Erythroblast (primary cell): ENCODE results near the gene CHMP5.

ENCODE experiments used
- DNase-seq, 2 experiments: peaks; one replicate each; lab custom pipeline; 2025; lab: John Stamatoyannopoulos, UW
- GATA1 ChIP-seq: IDR thresholded peaks from 2 replicates; pipeline ENCODE4 v1.6.1; 2011; ENCODE audit warnings: low read depth, mild to moderate bottlenecking, control low read depth, low read length, moderate library complexity
- POLR2A ChIP-seq: IDR thresholded peaks from 2 replicates; pipeline ENCODE4 v1.6.1; 2011; ENCODE audit warnings: mild to moderate bottlenecking, low read length

The CHMP5 gene

DNA sequence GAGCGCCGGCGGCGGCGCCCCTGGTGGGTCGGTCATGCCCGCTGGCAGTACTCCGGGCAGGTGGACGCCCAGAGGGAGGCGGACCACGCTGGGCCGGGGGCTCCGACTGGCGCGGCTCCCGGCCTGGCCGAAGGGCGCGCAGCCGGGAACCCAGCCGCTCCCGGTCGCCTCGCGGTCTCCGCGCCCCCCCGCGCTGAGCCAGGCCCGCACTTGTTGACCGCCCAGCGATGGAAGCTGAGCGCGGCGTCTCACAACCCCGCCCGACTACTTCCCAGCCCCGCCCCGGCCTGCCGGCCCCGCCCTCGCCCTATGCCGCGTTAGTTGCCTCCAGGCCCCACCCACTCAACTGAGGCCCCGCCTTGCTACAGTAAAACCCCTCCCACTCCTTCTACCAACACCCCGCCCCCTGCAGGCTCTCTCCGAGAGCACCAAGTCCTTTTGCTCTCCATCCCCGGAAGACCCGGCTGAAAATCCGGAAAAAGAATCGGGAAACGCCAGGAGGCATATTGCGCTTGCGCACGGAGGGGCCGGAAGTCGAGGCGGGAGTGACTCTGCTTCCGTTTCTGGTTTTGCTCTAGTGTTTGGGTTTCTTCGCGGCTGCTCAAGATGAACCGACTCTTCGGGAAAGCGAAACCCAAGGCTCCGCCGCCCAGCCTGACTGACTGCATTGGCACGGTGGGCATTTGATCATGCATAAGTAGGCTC lies at the start of gene CHMP5, which contains the start of gene BAG1:
TSS of gene CHMP5 (plus strand) at position 577 of the 705 bp plus-strand sequence. CDS start at position 607, 30 bp downstream.
TSS of gene BAG1 (minus strand) at position 236 of the 705 bp plus-strand sequence.
- TF ChIP-seq GATA1 (no peak), POLR2A (peak; percentile 75)
- DNase-seq = peak; percentile 99

DNA sequence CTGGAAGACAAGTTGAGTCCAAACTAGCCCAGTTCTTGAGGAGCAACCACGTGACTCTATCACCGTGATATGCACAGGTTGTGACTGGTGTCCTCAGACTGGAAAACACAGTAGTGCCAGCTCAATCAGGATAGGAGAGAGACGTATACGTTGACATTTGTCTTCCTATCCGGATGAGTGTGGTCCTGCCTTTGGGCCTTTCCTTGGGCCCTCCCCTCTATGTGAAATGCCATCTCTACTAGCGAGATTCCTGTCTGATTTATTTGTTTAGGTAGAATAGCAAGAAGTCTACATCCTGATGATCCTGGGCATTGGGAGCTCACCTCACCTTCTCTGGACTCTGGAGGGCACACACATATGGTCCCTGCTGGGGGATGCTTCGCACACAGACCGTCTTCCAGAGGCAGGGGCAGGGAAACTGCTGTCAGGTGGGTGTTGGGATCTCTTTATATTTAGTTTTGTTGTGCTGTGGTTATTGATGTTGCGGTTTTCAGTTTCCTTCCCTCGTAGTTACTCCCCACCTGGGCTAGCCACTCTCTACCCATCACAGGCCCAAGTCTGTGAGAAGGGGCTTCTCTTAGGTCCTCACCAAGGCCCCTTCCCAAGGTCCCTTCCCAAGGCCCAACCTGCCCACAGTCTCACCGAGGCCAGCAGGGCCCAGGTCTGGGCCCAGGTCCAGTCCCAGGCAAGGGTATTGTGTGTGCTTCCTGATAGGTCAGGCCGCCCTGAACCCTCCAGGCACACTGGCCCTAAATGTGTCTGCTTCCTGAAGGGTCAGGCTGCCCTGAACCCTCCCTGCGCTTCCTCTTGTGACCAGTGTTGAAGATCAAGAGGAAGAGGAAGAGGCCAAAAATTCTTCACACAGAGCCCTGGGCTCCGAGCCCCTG lies 43.9 kb upstream of the CHMP5 start:
- no peak for DNase-seq
- TF ChIP-seq GATA1 (no peak), POLR2A (no peak)

DNA sequence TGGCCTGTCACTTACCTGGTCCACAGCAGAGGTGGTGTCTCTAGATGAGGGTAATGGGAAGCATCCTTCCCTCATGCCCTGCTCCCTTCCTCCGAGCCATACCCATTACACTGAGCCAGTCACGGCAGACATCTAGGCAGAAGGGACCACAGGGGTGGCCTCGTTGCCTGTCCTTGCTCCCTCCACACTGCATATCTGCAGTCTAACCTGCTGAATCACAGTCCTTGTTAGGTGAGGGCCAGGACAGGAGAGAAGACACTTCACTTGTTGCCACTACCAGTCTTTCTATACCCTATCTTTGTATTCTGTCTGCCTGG lies 43.3 kb upstream of the CHMP5 start:
- DNase-seq = no peak
- TF ChIP-seq POLR2A (no peak), GATA1 (no peak)

DNA sequence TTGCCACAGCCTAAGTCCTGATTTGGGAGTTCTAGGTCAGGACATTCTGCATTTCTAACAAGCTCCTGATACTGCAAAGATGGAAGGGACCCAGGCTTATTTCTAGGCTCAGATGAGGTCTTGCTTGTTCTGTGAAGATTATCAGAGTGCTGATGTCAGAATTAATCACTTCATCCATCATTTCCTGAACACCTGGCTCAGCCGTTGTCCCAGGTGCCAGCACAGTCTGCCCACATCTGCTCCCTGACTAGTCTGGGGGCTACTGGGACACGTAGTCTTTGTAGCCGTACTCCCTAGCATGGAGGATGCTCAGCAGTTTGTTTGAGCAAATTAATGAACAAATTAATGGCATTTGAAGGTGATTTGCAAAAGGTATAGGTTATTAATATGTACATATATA lies 42.8 kb upstream of the CHMP5 start:
- TF ChIP-seq GATA1 = no peak
- TF ChIP-seq POLR2A = no peak
- DNase-seq = no peak

DNA sequence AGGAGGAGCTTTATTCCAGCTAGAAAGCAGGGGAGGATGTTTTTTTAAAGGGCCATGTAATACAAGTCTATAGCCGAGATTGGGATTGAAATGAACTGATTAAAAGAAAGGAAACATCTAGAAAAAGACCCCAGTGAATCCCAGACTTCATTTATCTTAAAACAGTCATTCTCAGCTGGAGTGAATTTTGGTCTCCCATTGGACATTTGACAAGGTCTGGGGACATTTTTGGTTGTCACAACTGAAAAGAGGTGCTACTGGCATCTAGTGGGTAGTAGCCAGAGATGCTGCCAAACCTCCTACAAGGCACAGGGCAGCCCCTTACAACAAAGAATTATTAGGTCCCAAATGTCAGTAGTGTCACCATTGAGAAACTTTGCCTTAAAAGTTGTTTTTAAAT lies 41.2 kb upstream of the CHMP5 start:
- no peak for DNase-seq
- TF ChIP-seq POLR2A (no peak), GATA1 (no peak)

DNA sequence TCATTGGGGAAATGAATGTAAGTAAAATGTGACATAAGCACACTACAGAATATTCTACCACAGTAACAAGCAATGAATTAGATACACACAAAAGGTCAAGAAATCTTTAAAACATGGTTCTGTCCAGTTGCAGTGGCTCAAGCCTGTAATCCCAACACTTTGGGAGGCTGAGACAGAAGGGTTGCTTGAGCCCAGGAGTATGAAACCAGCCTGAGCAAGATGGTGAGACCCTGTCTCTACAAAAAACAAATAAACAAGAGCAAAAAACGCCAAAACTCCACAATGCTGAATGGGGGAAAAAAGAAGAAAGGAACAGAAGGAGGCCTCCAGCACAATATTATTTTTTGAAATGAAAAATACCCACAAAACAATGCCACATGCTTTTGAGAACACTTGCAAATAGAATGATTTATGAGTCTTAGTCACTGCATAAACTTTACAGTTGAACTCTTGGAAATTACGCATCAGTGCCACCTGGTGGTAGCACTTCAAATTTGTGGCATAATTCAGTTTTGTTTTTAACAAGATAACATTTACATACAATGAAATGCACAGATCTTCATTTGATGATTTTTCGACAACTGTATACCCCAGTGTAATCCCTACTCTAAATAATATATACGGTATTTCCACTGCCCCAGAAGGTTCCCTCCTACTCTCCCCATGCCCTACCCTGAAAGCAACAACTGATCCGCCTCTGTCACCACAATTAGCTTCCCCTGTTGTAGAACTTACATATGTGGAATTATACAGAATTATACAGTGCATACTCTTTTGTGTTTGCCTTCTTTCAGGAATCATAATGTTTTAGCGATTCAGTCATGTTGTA lies 39.3 kb upstream of the CHMP5 start:
- TF ChIP-seq GATA1 (no peak), POLR2A (no peak)
- DNase-seq = peak; percentile 69 to 87

DNA sequence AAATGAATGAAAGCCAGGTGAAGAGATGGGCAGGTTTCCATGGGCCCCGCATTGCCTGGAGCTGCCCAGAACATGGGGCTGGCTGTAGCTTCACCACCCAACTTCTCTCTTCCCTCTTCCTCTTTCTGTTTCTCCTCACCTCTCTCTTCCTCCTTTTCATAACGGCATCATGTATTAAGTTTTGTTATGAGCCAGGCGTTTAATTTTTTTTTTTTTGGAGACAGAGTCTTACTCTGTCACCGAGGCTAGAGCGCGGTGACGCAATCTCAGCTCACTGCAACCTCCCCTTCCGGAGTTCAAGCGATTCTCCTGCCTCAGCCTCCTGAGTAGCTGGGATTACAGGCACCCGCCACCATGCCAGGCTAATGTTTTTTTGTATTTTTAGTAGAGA lies 37.8 kb upstream of the CHMP5 start:
- DNase-seq = no peak
- TF ChIP-seq GATA1 (no peak), POLR2A (no peak)

DNA sequence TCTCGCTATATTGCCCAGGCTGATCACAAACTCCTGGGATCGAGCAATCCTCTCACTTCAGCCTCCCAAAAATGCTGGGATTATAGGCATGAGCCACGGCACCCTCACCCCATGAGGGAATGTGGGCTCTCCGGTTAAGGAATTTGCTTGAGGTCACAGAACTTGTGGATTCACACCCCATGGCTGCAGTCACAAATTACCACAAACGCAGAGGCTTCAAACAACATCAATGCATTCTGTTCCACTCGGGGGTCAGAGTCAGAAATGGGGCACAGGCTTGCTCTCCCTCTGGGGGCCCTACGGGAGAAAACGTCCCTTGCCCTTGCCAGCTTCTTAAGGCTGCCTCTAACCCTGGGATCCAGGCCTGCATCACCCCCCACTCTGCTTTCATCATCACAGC lies 37.1 kb upstream of the CHMP5 start:
- TF ChIP-seq POLR2A (no peak), GATA1 (no peak)
- no peak for DNase-seq

DNA sequence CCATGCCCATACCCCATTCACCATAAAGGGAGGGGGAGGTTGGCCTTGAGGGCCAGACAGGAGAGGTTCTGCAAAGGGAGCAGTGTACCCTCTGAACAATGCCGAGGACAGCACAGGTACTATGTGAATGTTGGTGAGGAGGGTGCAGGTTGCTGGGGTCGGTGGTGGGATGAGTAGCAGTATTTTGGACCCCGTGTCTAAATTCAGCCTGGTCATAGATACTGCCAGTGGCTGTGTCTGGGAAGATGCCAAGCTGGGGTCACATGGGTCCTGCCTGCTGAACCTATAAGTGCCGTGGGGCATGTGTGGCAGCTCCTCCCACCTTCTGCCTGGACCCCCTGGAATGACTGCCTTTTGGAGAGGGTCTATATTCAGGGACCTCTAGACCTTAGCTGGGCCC lies 36.2 kb upstream of the CHMP5 start:
- no peak for DNase-seq
- TF ChIP-seq GATA1 (no peak), POLR2A (no peak)

DNA sequence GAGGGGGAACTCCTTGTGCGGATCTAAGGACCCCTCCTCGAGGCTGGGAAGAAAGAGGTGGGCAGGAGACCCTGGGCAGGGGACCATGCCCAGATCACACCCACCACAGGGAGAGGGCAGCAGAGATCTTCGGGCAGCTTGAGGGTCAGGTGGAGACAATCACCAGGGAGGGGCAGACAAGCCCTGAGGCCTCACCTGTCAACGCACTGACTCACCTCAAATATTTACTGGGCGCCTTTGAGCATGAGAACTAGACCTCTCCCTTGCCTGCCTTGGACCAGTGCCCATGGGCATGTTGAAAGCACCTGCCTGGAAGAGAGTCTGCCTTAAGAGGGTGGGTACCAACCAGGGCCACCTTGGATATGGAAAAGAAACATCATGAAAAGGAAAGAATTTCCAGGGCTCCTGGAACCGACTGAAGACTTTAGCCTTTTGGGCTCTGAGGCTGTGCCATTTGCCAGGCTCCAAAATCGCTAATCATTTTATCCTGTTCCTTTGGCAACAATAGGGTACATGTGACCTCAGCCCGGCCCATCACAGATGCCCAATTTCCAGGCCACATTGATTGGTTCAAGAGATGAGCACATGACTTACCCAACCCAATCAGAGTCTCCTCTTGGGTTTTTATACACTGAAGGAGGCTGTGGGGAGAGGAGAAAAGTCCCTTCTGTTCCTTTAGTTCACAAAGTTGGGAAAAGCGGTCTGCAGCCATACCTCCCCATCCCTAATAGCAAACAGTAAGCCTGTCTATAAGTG lies 35.3 kb upstream of the CHMP5 start:
- TF ChIP-seq GATA1 = no peak
- no peak for TF ChIP-seq POLR2A
- no peak for DNase-seq

DNA sequence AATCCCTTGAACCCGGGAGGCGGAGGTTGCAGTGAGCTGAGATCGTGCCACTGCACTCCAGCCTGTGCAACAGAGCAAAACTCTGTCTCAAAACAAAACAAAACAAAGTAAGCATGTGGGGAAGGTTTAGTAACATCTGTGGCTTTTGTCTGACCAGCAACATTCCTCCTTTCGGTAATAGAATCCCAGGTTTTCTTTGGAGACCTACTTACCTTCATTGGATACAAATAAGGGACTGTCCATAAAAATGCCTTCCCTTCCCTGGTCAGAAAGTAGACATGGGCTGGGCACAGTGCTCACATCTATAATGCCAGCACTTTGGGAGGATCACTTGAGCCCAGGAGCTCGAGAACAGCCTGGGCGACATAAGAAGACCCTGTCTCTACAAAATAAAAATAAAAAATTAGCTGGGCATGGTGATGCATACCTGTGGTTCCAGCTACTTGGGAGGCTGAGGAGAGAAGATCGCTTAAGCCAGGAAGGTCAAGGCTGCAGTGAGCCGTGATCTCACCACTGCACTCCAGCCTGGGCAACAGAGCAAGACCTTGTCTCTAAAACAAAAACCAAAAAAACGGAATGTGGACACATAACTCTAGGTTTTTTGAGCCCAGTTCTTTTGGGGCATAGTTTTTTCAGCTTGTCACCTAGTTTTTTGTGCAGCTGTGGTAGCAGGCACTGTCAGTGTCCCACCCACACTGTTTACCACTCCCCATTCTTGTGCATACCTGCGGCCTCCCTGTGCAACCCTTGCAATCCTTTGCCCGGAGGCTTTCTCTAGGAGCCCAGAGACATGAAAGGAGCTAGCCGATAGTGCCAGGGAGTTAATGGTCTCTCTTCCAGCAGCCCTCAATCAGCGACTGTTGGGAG lies 33.9 kb upstream of the CHMP5 start:
- DNase-seq = no peak

DNA sequence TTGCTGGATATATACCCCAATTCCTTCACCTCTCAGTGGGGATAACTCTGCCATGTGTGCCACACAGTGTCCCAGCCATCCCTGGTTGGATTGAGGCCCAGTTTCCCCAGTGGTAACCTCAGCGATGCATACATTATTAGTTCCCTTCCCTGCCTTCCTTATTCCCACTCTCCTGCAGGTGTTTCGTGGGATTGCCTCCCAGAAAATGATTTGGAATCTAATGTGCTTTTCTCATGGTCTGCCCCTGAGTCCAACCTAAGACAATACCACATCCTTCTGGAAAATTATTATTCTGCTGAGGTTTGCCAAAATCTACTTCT lies 33.3 kb upstream of the CHMP5 start:
- TF ChIP-seq POLR2A (no peak), GATA1 (no peak)
- no peak for DNase-seq

More for the DNA sequence above, 33.9 kb upstream of the CHMP5 start:
- no peak for TF ChIP-seq GATA1
- no peak for TF ChIP-seq POLR2A

DNA sequence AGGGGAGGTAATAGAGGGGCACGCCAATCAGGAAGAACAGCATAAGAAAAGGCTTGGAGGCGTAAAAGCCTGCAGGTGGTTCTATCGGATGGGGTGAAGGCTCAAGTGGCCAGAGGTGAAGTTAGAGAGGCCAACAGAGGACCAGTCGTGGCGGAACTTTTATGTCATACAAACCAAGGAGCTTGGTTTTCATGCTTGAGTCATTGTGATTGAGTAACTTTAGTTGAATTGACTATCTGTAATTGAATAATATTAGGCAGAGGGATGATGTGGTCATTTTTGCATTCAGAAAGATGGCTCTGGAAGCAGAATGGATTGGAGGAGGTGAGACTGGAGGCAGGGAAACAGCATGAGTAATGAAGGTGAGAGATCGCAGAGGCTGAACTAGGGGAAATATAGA lies 32.0 kb upstream of the CHMP5 start:
- DNase-seq = no peak

More for the DNA sequence above, 32.0 kb upstream of the CHMP5 start:
- TF ChIP-seq POLR2A (no peak), GATA1 (no peak)
